D721Med (cell line): Measurements from ENCODE around the gene SDC3.

Source experiments
- DNase-seq: peaks from one replicate; pipeline ENCODE4 v3.0.0; 2011; ENCODE audit warnings: low spot score; ENCODE audit not compliant: insufficient read length
- FAIRE-seq: peaks from 2 replicates; lab custom pipeline; 2011; peaks lifted over from hg19 to GRCh38; lab: Jason Lieb, UNC
- CTCF ChIP-seq: IDR thresholded peaks from 2 replicates; pipeline ENCODE4 v1.5.1; 2012; ENCODE audit warnings: mild to moderate bottlenecking, control low read depth; ENCODE audit not compliant: insufficient read depth; ENCODE audit errors: missing control alignments

SDC3 gene

GRCh38 chr1:30839827-30840359 is 68.7 kb downstream of the SDC3 start:
- no peak for TF ChIP-seq CTCF
- DNase-seq (no peak), FAIRE-seq (no peak)

- no peak for FAIRE-seq
- no peak for DNase-seq
- TF ChIP-seq CTCF, result no peak
Measured at GRCh38 chr1:30838996-30839395, 69.6 kb downstream of the SDC3 start.

GRCh38 chr1:30837653-30838052 is 70.9 kb downstream of the SDC3 start:
- no peak for FAIRE-seq
- TF ChIP-seq CTCF, result no peak
- DNase-seq, result no peak

GRCh38 chr1:30834253-30834652 is 74.3 kb downstream of the SDC3 start:
- FAIRE-seq (no peak), DNase-seq (no peak)
- no peak for TF ChIP-seq CTCF

GRCh38 chr1:30830537-30830936 is 78.0 kb downstream of the SDC3 start:
- FAIRE-seq (no peak), DNase-seq (no peak)
- no peak for TF ChIP-seq CTCF

- FAIRE-seq (no peak), DNase-seq (no peak)
- TF ChIP-seq CTCF, result no peak
Measured at GRCh38 chr1:30829889-30830288, 78.7 kb downstream of the SDC3 start.

- TF ChIP-seq CTCF, result no peak
- FAIRE-seq, result no peak
Measured at GRCh38 chr1:30824736-30825429, 83.7 kb downstream of the SDC3 start.

More at GRCh38 chr1:30824736-30825429, 83.7 kb downstream of the SDC3 start:
- no peak for DNase-seq
